HL-60/S4 treated with retinoic acid at 250 ng/mL for 4 days and 3 days (cell line): Measurements from ENCODE around the gene TMPRSS13.
"Not testable (repeated sequence)": the region's sequence is repeated elsewhere in the genome, so short reads cannot be mapped to it uniquely, and the experiment has no call there.

Source experiments
- in situ Hi-C: fragments of 300-500 bp; cut with MboI; formaldehyde crosslinking; loops from 2 replicates; pipeline ENCODE4 v1.7.0; 2022; ENCODE audit warnings: low sequenced_read_pairs

Gene TMPRSS13

DNA sequence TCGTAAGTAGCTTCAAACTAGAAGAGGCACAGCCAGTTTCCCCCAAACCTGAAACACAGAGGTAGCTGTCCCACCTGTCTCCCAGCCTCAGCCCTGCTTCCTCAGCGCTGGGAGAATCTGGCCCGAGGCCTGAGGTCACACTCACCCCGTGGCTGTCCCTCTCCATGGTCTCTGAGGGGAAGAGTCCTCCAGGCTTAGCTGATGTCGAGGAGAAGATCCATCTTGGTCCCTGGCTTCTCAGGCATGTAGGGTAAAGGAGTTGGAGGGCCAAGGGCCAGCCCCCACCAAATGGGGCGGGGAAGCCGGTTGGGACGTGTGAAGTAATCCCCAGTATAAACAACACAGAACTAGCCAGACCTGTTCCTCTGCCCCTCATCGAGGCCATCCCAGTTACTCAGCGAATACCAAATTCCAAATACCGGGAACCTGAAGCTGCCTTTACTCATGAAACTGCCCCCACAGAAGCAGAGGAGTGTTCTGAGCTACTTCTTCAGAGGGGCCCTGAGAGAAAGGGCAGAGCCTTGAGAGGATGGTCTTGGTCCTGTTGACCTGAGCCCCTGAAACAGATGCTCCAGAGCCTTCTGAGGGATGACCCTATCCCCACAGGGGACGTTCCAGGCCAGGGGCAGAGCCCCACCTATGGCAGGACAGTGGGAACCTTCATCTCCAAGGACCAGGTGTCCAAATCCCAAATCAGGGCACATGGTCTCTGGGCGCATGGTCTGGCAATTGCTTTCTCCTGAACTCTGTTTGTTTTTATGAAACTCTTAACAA lies at the start of gene TMPRSS13:
Gene TMPRSS13 (minus strand): TSS at position 261 of the 774 bp plus-strand sequence. CDS start 95 bp downstream, at position 166.
- in situ Hi-C loops, result no loop called here

DNA sequence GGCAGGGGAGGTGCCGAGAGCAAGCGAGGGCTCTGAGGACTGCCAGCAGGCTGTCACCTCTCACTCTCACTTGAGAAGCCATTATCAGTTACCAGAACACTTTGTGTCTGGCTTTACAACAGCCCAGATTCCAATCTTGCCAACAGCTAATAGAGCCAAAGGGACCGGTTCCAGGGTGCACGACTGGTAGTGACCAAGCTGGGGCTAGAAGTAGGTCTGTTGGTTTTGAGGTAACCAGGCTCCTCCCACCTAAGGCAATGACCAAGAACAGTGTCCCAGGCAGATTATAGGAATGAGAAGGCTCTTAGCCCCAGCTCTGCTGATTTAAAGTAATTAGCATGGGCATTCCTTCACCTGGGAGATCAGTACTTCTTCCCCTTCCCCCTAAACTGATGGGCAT lies 49.8 kb upstream of the TMPRSS13 start:
- in situ Hi-C loops, result no loop called here

DNA sequence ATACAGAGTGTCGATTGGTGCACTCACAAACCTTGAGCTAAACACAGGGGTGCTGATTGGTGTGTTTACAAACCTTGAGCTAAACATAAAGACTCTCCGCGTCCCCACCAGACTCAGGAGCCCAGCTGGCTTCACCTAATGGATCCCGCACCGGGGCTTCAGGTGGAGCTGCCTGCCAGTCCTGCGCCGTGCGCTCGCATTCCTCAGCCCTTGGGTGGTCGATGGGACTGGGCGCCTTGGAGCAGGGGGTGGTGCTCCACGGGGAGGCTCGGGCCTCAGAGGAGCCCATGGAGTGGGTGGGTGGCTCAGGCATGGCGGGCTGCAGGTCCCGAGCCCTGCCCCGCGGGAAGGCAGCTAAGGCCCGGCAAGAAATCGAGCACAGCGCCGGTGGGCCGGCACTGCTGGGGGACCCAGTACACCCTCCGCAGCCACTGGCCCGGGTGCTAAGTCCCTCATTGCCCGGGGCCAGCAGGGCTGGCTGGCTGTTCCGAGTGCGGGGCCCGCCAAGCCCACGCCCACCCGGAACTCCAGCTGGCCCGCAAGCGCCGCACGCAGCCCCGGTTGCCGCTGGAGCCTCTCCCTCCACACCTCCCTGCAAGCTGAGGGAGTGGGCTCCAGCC lies 49.2 kb upstream of the TMPRSS13 start:
- in situ Hi-C loops, result not testable (repeated sequence)

DNA sequence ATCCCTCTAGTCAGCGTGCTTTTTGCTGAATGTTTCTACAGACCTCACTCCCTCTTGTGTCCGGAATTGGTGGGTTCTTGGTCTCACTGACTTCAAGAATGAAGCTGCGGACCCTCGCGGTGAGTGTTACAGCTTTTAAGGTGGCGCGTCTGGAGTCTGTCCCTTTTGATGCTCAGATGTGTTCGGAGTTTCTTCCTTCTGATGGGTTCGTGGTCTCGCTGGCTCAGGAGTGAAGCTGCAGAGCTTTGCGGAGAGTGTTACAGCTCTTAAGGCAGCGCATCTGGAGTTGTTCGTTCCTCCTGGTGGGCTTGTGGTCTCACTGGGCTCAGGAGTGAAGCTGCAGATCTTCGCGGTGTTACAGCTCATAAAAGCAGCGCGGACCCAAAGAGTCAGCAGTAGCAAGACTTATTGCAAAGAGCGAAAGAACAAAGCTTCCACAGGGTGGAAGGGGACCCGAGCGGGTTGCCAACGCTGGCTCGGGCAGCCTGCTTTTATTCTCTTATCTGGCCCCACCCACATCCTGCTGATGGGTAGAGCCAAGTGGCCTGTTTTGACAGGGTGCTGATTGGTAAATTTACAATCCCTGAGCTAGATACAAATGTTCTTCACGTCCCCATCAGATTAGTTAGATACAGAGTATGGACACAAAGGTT lies 48.5 kb upstream of the TMPRSS13 start:
- in situ Hi-C loops, result not testable (repeated sequence)

DNA sequence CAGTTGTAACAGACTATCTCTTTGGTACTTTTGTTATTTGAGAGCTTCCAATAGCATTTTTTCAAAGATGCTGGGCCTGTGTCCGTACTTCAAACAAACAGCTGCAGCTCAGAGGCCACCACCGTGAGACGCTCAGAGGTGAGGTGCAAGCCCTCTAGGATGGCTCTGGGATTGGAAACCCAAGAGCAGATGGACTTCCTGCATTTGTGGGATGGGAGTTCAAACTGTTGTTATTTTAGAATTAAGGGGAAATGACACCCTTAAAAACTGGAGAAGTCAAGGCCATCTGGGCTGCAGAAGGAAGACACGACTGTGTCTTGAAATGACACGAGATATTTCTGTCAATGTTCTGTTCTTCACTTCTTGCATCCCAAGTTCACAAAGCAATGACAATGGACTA lies 47.8 kb upstream of the TMPRSS13 start:
- in situ Hi-C loops, result no loop called here

DNA sequence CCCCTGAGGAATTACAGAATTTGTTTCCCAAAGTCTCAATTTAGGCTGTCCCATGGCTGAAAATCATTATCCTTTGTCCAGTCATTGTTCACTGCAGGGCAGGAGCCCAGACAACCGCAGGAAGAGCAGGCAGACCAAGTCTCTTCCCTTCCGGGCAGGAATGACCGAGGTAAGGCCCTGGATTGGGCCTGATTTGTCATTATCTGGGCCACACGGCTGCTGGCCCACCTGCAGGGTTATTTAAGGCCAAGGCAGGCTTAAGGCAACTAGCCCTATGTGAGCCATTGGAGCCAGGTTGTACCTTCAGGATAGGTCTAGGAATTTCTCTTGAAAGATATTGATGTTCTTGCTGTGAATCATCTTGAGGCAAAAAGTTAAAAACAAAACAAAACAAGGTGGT lies 47.2 kb upstream of the TMPRSS13 start:
- in situ Hi-C loops, result no loop called here

DNA sequence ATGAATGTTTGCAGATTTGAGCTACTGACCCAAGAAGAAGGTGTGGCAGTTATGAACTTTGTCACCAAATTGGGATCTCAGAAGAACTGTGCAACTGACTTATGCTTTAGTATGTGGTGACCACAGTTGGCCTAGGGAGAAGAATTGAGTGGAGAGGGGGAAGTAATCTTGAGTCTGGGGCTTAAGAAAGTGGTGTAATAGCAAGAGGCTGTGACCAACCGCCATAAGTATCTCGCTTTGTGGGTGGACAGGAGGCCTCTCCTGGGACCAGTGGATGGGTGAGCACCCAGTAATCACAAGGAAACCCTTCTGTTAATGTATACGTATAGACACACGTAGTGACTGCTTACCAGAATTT lies 44.3 kb upstream of the TMPRSS13 start:
- in situ Hi-C loops, result no loop called here

DNA sequence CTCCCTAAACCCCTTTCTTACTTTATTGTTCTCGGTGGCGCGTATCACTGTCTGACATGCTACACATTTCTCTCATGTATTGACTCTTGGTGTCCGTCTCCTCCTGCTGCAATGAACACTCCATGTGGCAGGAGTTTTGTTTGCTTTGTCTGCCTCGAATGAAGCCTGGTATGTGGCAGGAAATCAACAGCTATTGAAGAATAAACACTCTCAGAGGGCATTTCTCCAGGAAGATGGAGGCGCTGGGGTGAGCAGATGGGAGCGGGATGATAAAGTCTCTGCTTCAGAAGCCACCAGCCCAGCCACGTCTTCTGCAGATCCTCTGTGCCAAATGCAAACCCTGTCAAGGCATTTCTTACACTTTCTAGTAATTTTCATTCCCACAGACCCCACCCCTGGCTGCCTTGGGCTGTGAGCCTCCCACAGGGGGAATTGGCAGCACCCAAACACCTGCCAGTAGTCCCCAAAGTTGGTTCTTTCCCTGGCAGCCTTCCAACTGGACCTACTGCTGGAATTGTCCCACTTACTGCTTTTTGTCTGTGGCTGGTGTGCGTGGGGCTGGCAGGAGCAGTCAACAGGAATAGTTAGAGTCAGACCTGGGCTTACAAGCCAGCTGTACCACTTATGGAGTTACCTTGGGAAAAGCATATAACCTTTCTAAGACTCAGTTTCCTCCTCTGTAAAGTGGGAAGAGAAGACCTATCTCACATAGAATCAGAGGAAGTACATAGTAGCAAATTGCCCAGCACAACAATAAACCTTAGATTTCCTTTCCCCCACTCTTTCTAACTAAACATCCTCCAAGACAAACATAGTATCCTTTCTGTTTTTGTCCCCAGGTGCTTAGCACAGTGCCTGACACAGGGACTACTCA lies 43.7 kb upstream of the TMPRSS13 start:
- in situ Hi-C loops, result no loop called here

DNA sequence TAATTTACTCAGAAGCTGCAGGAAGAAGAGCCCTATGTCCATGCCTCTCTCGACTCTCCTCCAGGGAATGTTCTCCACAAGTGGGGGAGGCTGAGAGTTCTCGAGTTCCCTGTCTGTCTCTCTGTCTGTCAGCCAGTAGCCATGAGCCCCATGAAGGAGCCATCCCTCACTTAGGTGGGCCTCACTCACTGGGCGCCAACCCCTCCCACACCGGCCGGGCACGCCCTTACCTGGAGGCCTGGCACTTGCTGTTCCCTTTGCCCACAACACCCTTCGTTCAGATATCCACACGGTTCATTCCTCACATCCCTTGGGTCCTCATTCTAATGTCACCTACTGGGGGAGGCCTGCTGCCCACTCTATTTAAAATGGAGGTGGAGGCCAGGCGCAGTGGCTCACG lies 42.8 kb upstream of the TMPRSS13 start:
- in situ Hi-C loops, result no loop called here

DNA sequence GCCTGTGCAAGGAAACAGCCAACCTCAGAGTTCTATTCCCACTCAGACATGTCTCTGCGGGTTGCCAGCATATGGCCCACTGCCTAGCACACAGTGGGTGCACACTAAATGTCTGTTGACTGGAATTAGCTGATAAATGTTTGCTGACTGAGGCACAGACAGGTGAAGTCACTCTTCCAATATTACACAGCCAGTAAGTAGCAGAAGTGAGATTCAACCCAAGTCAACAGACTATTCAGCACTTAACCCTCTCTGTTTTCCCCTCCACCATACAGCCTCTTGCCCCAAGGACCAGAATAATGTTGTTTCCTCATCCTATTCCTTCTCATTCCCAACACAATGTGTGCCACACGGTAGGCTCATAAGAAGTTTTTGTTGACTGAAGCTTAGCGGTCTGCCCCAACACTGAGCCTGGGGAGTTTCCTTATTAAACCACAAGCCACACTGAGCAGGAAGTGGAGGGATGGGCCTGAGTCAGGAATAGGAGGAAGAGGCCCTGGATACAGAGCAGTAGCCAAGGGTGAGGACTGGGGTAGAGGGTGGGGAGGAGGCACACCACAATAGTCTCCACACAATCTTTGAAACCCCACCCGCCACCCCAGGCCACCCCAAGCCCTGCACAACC lies 41.3 kb upstream of the TMPRSS13 start:
- in situ Hi-C loops, result no loop called here

DNA sequence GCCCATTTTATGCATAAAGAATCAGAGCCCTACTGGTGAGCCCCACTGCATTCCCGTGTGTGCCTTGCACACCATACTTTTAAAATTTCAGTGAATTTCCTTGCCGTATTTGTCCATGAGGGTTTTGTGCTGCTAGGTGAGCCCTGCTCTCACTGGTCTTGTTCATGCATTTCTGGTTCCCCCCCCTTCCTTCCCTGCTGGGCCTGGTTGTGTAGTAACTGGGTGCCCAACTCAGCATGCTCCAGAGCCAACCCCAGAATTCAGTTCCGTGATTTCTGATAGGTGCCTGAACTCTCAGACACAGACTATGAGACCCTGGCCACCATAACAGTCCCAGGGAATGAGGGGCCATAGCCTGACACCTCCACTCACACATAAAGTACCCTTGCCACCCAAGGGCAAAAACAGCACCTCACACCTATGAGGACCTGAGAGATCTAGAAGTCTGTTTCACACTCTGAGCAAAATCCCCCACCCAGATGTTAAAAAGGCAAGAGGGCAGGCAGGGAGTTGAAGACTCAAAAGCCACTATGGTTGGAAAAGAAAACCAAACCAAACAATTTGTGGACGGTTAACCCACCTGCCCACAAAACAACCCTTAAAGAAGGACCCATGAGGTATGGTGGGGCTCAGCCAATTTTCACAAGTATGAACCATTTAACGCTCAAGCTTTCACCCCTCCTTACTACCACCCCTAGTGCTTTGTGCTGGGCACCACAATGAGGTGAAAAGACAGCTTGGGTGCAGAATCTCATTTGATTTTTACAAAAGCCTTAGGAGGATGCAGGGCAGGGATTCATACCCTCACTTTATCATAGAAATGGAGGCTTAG lies 40.2 kb upstream of the TMPRSS13 start:
- in situ Hi-C loops, result no loop called here

DNA sequence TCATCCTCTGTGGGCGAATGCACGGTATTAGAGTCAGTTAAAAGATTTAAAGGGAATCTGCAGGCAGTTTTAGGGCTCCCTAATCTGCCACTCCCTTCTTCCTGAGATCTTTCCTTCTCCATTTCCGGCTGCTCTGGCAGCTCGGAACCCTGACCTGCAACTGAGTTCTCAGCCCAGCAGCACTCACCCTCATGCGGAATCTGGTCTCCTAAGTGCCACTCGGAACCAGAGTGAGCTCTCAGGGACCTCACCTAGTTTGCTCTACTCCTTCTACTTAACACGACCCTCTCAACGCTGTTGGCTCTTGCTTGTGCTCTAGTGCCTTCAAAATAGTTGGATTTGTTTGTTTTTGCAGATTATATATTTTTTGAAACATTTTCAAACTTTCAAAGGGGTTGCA lies 37.7 kb upstream of the TMPRSS13 start:
- in situ Hi-C loops, result no loop called here

DNA sequence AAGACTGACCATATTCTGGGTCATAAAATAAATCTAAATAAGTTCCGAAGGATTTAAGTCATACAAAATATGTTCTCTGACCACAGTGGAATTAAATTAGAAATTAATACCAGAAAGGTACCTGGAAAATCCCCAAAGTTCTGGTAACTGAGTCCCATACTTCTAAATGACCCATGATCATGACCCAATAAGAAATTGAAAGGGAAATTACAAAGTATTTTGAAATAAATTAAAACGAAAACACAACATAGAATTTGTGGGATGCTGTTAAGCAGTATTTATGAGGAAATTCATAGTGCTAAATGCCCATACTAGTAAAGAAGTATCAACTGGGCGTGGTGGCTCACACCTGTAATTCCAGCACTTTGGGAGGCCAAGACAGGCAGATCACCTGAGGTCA lies 33.6 kb upstream of the TMPRSS13 start:
- in situ Hi-C loops, result no loop called here

DNA sequence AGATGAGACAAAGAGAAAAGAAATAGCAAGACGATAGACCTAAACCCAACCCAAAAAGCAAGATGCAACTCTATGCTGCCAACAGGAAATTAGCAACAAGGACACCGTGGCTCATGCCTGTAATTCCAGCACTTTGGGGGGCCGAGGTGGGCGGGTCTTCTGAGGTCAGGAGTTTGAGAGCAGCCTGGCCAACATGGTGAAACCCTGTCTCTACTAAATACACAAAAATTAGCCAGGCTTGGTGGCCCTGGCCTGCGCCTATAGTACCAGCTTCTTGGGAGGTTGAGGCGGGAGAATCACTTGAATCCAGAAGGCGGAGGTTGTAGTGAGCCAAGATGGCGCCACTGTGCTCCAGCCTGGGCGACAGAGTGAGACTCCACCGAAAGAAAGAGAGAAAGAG lies 32.7 kb upstream of the TMPRSS13 start:
- in situ Hi-C loops, result no loop called here

DNA sequence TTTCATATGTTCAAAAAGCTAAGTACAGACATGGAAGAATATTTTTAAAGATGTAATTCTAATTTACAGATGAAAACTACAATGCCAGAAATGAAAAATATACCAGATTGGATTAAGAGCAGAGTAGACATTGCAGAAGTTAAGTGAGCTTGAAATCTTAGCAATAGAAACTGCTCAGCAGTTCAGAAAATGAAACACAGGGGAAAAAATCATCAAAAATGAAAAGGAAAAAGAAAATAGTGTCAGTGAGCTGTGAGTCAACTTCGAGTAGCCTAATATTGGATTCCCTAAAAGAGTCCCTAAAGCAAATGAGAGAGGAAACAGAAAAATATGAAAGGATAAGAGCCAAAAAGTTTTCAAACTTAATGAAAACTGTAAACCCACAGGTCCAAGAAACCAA lies 31.2 kb upstream of the TMPRSS13 start:
- in situ Hi-C loops, result no loop called here

DNA sequence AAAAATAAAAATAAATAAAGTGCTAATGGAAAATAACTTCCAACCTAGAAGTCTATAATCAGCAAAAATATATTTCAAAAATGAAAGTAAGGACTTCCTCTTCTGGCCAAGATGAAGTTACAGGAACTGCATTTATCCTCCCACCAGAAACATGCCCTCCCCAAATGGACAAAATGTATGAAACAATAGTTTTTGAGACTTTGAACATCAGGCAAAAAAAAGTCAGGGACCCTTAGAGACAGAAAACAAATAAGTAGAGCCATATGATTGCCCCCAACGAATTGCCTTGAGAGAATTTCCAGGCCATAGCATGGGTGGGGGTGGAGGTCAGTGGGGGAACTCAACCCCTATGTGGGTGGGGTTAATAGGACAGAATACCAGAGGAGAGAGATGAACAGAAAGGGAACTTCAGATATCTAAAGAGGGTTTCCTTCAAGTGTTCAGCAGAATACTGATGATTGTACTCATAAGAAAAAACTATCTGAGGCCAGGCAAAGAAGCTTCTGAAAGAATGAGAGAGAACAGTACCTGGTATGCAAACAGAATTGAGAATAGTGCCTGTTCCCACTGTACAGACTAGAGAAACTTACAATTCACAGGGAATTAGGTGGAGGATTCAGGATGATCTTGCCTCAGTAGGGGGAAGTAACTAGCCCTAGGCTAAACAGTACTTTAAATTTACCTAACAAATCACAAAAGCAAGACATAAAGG lies 30.4 kb upstream of the TMPRSS13 start:
- in situ Hi-C loops, result loop anchor here (10.0 kb wide), 1 partner anchor 85 kb away; no protein-coding TSS in a partner anchor

DNA sequence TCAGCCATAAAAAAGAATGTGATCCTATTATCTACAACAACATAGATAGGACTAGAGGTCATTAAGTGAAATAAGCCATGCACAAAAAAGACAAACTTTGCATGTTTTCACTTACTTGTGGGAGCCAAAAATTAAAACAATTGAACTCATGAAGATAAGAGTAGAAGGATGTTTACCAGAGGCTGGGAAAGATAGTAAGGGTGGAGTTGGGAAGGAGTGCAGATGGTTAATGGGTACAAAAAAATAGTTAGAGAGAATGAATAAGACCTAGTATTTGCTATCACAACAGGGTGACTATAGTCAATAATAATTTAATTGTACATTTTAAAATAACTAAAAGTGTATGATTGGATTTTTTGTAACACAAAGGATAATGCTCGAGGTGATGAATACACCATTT lies 29.7 kb upstream of the TMPRSS13 start:
- in situ Hi-C loops, result loop anchor here (10.0 kb wide), 1 partner anchor 86 kb away; no protein-coding TSS in a partner anchor

DNA sequence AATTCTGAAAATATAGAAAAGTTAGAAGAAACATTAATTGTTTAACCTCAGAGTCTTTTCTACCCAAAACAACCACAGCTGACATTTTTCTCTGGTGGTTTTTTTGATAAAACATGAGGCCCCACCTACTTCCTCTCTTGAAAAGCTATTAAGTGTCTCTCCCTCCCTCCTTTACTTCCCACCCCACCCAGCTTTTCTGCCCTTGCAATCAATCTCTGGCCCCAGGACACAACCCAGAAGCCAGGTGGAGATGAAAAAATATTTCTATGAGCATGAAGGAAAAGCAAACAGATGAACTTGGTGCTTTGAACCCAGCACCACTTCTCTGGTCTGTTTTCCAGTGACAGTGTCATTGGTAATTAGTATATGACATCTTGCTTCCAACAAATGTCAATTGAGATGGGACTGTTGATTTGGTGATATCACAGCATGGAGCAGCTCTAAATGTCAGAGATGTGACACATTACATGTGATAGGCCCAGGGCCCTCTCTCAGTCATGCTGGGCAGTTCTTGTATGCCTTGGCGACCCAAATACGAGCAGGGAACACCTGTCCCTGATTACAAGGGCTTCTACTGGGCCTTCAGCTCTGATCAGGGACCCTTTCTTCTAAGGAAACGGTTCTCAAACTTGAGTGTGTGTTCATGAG lies 23.9 kb upstream of the TMPRSS13 start:
- in situ Hi-C loops, result loop anchor here (10.0 kb wide), 1 partner anchor 92 kb away; no protein-coding TSS in a partner anchor
